HEK293 (cell line): Measurements from ENCODE around the gene ENKUR.

Experiments
- CTCF ChIA-PET: fragments of 350-600 bp; formaldehyde crosslinking; extraction: SDS; loops from one replicate; lab custom pipeline; 2021; ENCODE audit warnings: antibody characterized with exemption; lab: Yijun Ruan, JAX
- POLR2A ChIA-PET: fragments of 300-600 bp; formaldehyde crosslinking; extraction: SDS; loops from one replicate; lab custom pipeline; 2020; ENCODE audit warnings: antibody characterized with exemption, inconsistent platforms; lab: Yijun Ruan, JAX
- H3K27ac ChIP-seq: fragments of 200-500 bp; sonication (Bioruptor generic); 2 replicates; pipeline ENCODE4 v1.5.1; 2014; ENCODE audit warnings: low read depth, low read length, control low read depth, inconsistent platforms; ENCODE audit errors: extremely low read depth
- H3K36me3 ChIP-seq, 2 experiments: fragments of 200-500 bp in 1 of 2; sonication (Bioruptor generic) in 1 of 2; 1 replicate in 1 of 2; 2 replicates in 1 of 2; pipeline ENCODE4 v1.5.1; 2014 to 2017; ENCODE audit warnings: inconsistent platforms in 2 of 2, low read length in 2 of 2; ENCODE audit not compliant: control insufficient read depth in 2 of 2, insufficient read depth in 1 of 2
- H3K4me1 ChIP-seq: fragments of 200-500 bp; sonication (Bioruptor generic); 2 replicates; pipeline ENCODE4 v1.5.1; 2014; ENCODE audit warnings: mild to moderate bottlenecking, low read length, inconsistent platforms; ENCODE audit not compliant: control insufficient read depth, insufficient read depth
- H3K4me3 ChIP-seq: 2 replicates; pipeline ENCODE4 v1.5.1; 2011; ENCODE audit warnings: low read depth, mild to moderate bottlenecking, control low read depth, low read length, moderate library complexity
- H3K9me3 ChIP-seq: fragments of 200-500 bp; sonication (Bioruptor generic); 2 replicates; pipeline ENCODE4 v1.5.1; 2014; ENCODE audit warnings: low read depth, low read length, inconsistent platforms; ENCODE audit not compliant: control insufficient read depth, insufficient read depth
- BCL11B ChIP-seq: fragments of 450-650 bp; formaldehyde crosslinking; IDR thresholded peaks from 2 replicates; pipeline ENCODE4 v1.5.1; 2016; ENCODE audit warnings: low read depth, missing biosample characterization, missing genetic modification characterization
- HOXC10 ChIP-seq: sonication (generic); formaldehyde crosslinking; IDR thresholded peaks from 2 replicates; pipeline ENCODE4 v1.8.1; 2023; ENCODE audit warnings: mild to moderate bottlenecking, missing genetic modification reagents
- HOXD13 ChIP-seq: sonication (generic); formaldehyde crosslinking; IDR thresholded peaks from 2 replicates; pipeline ENCODE4 v1.8.0; 2022; ENCODE audit warnings: missing genetic modification reagents, borderline replicate concordance
- KLF16 ChIP-seq: fragments of 450-650 bp; formaldehyde crosslinking; IDR thresholded peaks from 2 replicates; pipeline ENCODE4 v1.5.1; 2017; ENCODE audit warnings: missing biosample characterization, missing genetic modification characterization
- REPIN1 ChIP-seq: fragments of 450-650 bp; formaldehyde crosslinking; IDR thresholded peaks from 2 replicates; pipeline ENCODE4 v1.5.1; 2017; ENCODE audit warnings: missing biosample characterization, missing genetic modification characterization, low read depth
- WT1 ChIP-seq: fragments of 450-650 bp; formaldehyde crosslinking; IDR thresholded peaks from 2 replicates; pipeline ENCODE4 v1.5.1; 2016; ENCODE audit warnings: missing biosample characterization, missing genetic modification characterization
- ZBTB20 ChIP-seq: fragments of 450-650 bp; formaldehyde crosslinking; IDR thresholded peaks from 2 replicates; pipeline ENCODE4 v1.5.1; 2016; ENCODE audit warnings: missing biosample characterization, missing genetic modification characterization
- ZNF133 ChIP-seq: fragments of 450-650 bp; formaldehyde crosslinking; IDR thresholded peaks from 2 replicates; pipeline ENCODE4 v1.5.1; 2016; ENCODE audit warnings: missing biosample characterization, missing genetic modification characterization
- ZNF335 ChIP-seq: fragments of 450-650 bp; formaldehyde crosslinking; conservative IDR thresholded peaks from 2 replicates; pipeline ENCODE4 v1.5.1; 2016; ENCODE audit warnings: missing biosample characterization, missing genetic modification characterization
- ZNF521 ChIP-seq: fragments of 450-650 bp; formaldehyde crosslinking; IDR thresholded peaks from 2 replicates; pipeline ENCODE4 v1.5.1; 2017; ENCODE audit warnings: missing biosample characterization, mild to moderate bottlenecking, missing genetic modification characterization
- ZNF548 ChIP-seq: fragments of 450-650 bp; formaldehyde crosslinking; IDR thresholded peaks from 2 replicates; pipeline ENCODE4 v1.5.1; 2016; ENCODE audit warnings: missing biosample characterization, missing genetic modification characterization
- ZNF549 ChIP-seq: fragments of 450-650 bp; IDR thresholded peaks from 2 replicates; pipeline ENCODE4 v1.5.1; 2018; ENCODE audit warnings: missing biosample characterization, missing genetic modification characterization, mild to moderate bottlenecking, inconsistent platforms, moderate library complexity
- ZNF658 ChIP-seq: fragments of 450-650 bp; formaldehyde crosslinking; IDR thresholded peaks from 2 replicates; pipeline ENCODE4; 2016; ENCODE audit warnings: missing biosample characterization, missing genetic modification characterization
- ZNF792 ChIP-seq: fragments of 450-650 bp; formaldehyde crosslinking; IDR thresholded peaks from 2 replicates; pipeline ENCODE4 v1.5.1; 2016; ENCODE audit warnings: missing biosample characterization, missing genetic modification characterization
- ZNF837 ChIP-seq: fragments of 450-650 bp; formaldehyde crosslinking; IDR thresholded peaks from 2 replicates; pipeline ENCODE4 v1.5.1; 2016; ENCODE audit warnings: missing biosample characterization, missing genetic modification characterization
- TF ChIP-seq, protein P1 (sequence below): fragments of 450-650 bp; formaldehyde crosslinking; IDR thresholded peaks from 2 replicates; pipeline ENCODE4 v1.5.1; 2016; ENCODE audit warnings: missing biosample characterization, missing genetic modification characterization
- TF ChIP-seq, protein P2 (sequence below): fragments of 450-650 bp; formaldehyde crosslinking; conservative IDR thresholded peaks from 2 replicates; pipeline ENCODE4 v1.5.1; 2016; ENCODE audit warnings: low read depth, missing biosample characterization, missing genetic modification characterization
- TF ChIP-seq, protein P3 (sequence below): fragments of 450-650 bp; formaldehyde crosslinking; IDR thresholded peaks from 2 replicates; pipeline ENCODE4 v1.5.1; 2016; ENCODE audit warnings: missing biosample characterization, missing genetic modification characterization
- TF ChIP-seq, protein P4 (sequence below): IDR thresholded peaks from 2 replicates; pipeline ENCODE4 v1.6.1; 2011; ENCODE audit warnings: mild to moderate bottlenecking, low read depth, low read length, borderline replicate concordance

The ENKUR gene

DNA sequence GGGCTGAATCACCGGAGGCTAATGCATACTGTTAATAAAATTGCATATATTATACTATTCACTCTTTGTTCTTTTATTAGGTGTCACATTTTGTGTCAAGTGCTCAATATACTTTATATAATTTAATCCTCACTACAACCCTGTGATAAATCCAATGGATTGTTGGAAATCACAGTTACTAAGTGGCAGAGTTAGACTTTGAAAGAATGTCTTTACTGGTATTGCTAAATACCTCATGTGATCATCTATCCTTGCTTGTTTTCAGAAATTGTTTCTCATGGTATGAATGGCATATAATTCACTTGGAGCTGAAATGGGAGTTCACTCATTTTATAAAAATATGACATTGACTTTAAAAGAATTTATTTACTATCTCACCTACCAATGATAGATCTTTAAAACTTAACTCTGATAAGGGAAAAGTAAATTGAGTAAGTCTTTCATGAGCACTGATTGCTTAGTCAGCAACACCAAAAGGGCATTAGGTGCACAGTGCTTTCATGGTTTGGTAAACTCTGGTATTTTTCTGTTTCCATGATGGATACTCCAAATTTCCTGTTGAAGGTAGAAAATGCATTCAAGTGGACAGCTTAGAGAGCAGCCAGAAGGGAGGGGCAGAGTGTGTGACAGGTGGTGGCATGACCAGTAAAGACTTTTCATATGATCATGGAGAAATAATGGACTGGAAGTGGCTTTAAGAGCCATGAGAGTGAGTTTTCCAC, 22.6 kb downstream of the ENKUR start:
- Histone ChIP-seq H3K4me3 (no peak overlapping the region), H3K27ac (no peak overlapping the region), H3K4me1 (no peaks in the 10 kb centered on the region), H3K9me3 (no peaks in the 10 kb centered on the region), H3K36me3 (no peaks in the 10 kb centered on the region)
- no peak for TF ChIP-seq REPIN1 (tag by site-specific recombination)
- no peak for TF ChIP-seq WT1 (tag by site-specific recombination)
- no peak for TF ChIP-seq ZNF133 (tag by site-specific recombination)
- TF ChIP-seq ZNF521 (tag by site-specific recombination), result no peak
- TF ChIP-seq, protein P1, sequence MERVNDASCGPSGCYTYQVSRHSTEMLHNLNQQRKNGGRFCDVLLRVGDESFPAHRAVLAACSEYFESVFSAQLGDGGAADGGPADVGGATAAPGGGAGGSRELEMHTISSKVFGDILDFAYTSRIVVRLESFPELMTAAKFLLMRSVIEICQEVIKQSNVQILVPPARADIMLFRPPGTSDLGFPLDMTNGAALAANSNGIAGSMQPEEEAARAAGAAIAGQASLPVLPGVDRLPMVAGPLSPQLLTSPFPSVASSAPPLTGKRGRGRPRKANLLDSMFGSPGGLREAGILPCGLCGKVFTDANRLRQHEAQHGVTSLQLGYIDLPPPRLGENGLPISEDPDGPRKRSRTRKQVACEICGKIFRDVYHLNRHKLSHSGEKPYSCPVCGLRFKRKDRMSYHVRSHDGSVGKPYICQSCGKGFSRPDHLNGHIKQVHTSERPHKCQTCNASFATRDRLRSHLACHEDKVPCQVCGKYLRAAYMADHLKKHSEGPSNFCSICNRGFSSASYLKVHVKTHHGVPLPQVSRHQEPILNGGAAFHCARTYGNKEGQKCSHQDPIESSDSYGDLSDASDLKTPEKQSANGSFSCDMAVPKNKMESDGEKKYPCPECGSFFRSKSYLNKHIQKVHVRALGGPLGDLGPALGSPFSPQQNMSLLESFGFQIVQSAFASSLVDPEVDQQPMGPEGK (tag by site-specific recombination), result no peak
- TF ChIP-seq BCL11B (tag by site-specific recombination), result no peak
- no peak for TF ChIP-seq ZNF549
- TF ChIP-seq, protein P2, sequence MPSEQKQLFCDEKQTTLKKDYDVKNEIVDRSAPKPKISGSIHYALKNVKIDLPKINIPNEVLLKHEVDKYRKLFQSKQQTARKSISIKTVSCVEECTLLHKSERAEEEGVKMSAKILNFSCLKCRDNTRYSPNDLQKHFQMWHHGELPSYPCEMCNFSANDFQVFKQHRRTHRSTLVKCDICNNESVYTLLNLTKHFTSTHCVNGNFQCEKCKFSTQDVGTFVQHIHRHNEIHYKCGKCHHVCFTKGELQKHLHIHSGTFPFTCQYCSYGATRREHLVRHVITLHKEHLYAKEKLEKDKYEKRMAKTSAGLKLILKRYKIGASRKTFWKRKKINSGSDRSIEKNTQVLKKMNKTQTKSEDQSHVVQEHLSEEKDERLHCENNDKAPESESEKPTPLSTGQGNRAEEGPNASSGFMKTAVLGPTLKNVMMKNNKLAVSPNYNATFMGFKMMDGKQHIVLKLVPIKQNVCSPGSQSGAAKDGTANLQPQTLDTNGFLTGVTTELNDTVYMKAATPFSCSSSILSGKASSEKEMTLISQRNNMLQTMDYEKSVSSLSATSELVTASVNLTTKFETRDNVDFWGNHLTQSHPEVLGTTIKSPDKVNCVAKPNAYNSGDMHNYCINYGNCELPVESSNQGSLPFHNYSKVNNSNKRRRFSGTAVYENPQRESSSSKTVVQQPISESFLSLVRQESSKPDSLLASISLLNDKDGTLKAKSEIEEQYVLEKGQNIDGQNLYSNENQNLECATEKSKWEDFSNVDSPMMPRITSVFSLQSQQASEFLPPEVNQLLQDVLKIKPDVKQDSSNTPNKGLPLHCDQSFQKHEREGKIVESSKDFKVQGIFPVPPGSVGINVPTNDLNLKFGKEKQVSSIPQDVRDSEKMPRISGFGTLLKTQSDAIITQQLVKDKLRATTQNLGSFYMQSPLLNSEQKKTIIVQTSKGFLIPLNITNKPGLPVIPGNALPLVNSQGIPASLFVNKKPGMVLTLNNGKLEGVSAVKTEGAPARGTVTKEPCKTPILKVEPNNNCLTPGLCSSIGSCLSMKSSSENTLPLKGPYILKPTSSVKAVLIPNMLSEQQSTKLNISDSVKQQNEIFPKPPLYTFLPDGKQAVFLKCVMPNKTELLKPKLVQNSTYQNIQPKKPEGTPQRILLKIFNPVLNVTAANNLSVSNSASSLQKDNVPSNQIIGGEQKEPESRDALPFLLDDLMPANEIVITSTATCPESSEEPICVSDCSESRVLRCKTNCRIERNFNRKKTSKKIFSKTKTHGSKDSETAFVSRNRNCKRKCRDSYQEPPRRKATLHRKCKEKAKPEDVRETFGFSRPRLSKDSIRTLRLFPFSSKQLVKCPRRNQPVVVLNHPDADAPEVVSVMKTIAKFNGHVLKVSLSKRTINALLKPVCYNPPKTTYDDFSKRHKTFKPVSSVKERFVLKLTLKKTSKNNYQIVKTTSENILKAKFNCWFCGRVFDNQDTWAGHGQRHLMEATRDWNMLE (tag by site-specific recombination), result no peak
- TF ChIP-seq ZNF792 (tag by site-specific recombination), result no peak
- no peak for TF ChIP-seq KLF16 (tag by site-specific recombination)
- TF ChIP-seq, protein P3, sequence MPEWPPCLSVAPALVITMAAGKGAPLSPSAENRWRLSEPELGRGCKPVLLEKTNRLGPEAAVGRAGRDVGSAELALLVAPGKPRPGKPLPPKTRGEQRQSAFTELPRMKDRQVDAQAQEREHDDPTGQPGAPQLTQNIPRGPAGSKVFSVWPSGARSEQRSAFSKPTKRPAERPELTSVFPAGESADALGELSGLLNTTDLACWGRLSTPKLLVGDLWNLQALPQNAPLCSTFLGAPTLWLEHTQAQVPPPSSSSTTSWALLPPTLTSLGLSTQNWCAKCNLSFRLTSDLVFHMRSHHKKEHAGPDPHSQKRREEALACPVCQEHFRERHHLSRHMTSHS (tag by site-specific recombination), result no peak
- TF ChIP-seq ZNF335, result no peak
- no peak for TF ChIP-seq HOXC10 (CRISPR knock-in tag)
- no peak for TF ChIP-seq ZNF658
- ChIA-PET CTCF (no interaction called here), POLR2A (no interaction called here)

DNA sequence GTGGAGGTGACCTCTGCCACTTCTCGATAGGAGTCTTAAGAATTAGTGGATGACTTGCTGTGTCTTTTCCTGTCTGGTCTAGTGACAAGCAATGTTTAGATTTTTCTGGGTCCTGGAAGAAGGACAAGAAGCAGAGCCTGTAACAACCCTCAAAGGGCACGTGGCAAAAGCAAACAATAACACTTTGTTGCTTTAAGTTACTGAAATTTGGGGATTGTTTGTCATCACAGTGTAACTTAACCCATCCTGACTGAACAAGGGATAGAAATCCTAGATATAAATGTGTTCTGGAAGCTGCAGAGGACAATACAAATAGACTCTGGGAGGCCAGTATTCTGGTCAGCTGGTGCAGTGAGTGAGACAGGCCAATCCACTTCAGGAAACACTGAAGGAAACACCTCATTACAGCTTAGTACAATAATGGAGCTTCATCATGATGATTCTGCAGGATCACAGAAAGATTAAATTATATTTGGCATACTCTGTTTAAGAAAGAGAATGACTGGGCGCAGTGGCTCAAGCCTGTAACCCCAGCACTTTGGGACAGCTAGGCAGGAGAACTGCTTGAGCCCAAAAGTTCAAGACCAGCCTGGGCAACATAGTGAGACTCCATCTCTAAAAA, 23.3 kb downstream of the ENKUR start:
- no peak overlapping the region for H3K27ac ChIP-seq
- TF ChIP-seq HOXD13 (CRISPR knock-in tag) (no peak), ZBTB20 (tag by site-specific recombination) (no peak), ZNF837 (no peak), ZNF548 (tag by site-specific recombination) (no peak)
- TF ChIP-seq, protein P4, sequence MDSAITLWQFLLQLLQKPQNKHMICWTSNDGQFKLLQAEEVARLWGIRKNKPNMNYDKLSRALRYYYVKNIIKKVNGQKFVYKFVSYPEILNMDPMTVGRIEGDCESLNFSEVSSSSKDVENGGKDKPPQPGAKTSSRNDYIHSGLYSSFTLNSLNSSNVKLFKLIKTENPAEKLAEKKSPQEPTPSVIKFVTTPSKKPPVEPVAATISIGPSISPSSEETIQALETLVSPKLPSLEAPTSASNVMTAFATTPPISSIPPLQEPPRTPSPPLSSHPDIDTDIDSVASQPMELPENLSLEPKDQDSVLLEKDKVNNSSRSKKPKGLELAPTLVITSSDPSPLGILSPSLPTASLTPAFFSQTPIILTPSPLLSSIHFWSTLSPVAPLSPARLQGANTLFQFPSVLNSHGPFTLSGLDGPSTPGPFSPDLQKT, result no peak
- ChIA-PET POLR2A (no interaction called here), CTCF (no interaction called here)
- no peak overlapping the region for H3K4me3 ChIP-seq
- H3K36me3 ChIP-seq, result no peaks in the 10 kb centered on the region
- H3K4me1 ChIP-seq, result no peaks in the 10 kb centered on the region
- no peaks in the 10 kb centered on the region for H3K9me3 ChIP-seq
